ENCODE data around the gene CLVS2.

- TF ChIP-seq CTCF (IDR thresholded peaks at IDR 0.05) (no peak), POLR2A (IDR thresholded peaks at IDR 0.05) (no peak)
Measured at GRCh38 chr6:123116370-123116769, 120.3 kb downstream of the CLVS2 start.

Data from adrenal gland (tissue), 5 donors.